H9 (cell line): ENCODE measurements around the gene SLC35A1. TPM values are rescaled to one million over a fixed set of nuclear protein-coding genes. Genes with fewer than 3 reads are reported as not detected.

ENCODE experiments used
- DNase-seq: peaks from one replicate; pipeline ENCODE4 v3.0.0-alpha.2; 2017
- H2AFZ ChIP-seq: one replicate; pipeline ENCODE4 v1.6.1; 2013; ENCODE audit warnings: mild to moderate bottlenecking, low read length, control low read depth, moderate library complexity
- H2AK5ac ChIP-seq: 2 replicates; pipeline ENCODE4 v1.6.1; 2013; ENCODE audit warnings: low read length, control low read depth, mixed read lengths; ENCODE audit not compliant: insufficient read length
- H2BK120ac ChIP-seq: one replicate; pipeline ENCODE4 v1.6.1; 2013; ENCODE audit warnings: low read depth, mild to moderate bottlenecking, low read length, control low read depth, inconsistent platforms; ENCODE audit not compliant: poor library complexity, severe bottlenecking
- H2BK12ac ChIP-seq: 2 replicates; pipeline ENCODE4 v1.6.1; 2013; ENCODE audit warnings: low read length, control low read depth, mixed read lengths, low read depth; ENCODE audit not compliant: insufficient read length
- H2BK15ac ChIP-seq: 2 replicates; pipeline ENCODE4 v1.6.1; 2013; ENCODE audit warnings: low read depth, low read length, control low read depth
- H2BK20ac ChIP-seq: one replicate; pipeline ENCODE4 v1.6.1; 2013; ENCODE audit warnings: low read depth, mild to moderate bottlenecking, low read length, control low read depth, inconsistent platforms; ENCODE audit not compliant: poor library complexity, severe bottlenecking
- H2BK5ac ChIP-seq: 2 replicates; pipeline ENCODE4 v1.6.1; 2013; ENCODE audit warnings: low read length, control low read depth, mixed read lengths; ENCODE audit not compliant: insufficient read length
- H3K14ac ChIP-seq: 2 replicates; pipeline ENCODE4 v1.6.1; 2013; ENCODE audit warnings: low read length, control low read depth; ENCODE audit not compliant: insufficient read depth
- H3K18ac ChIP-seq: 2 replicates; pipeline ENCODE4 v1.6.1; 2013; ENCODE audit warnings: low read depth, mild to moderate bottlenecking, mixed read lengths, low read length, control low read depth; ENCODE audit not compliant: insufficient read length
- H3K23ac ChIP-seq: 2 replicates; pipeline ENCODE4 v1.6.1; 2013; ENCODE audit warnings: low read length, control low read depth, mixed read lengths, low read depth; ENCODE audit not compliant: insufficient read length
- H3K23me2 ChIP-seq: 2 replicates; pipeline ENCODE4 v1.6.1; 2013; ENCODE audit warnings: low read depth, mild to moderate bottlenecking, mixed read lengths, low read length, control low read depth; ENCODE audit not compliant: insufficient read length, poor library complexity, severe bottlenecking
- H3K27ac ChIP-seq: 2 replicates; pipeline ENCODE4 v1.5.1; 2013; ENCODE audit warnings: low read length, control low read depth, mixed read lengths, low read depth; ENCODE audit not compliant: insufficient read length
- H3K27me3 ChIP-seq: 2 replicates; pipeline ENCODE4 v1.6.1; 2013; ENCODE audit warnings: low read length, control low read depth, inconsistent platforms; ENCODE audit not compliant: insufficient read depth
- H3K4ac ChIP-seq: 2 replicates; pipeline ENCODE4 v1.6.1; 2013; ENCODE audit warnings: low read depth, mild to moderate bottlenecking, control low read depth, inconsistent platforms, low read length, moderate library complexity
- H3K4me1 ChIP-seq: 2 replicates; pipeline ENCODE4 v1.6.1; 2013; ENCODE audit warnings: low read length, control low read depth, inconsistent platforms; ENCODE audit not compliant: insufficient read depth
- H3K4me2 ChIP-seq: 2 replicates; pipeline ENCODE4 v1.6.1; 2013; ENCODE audit warnings: low read length, control low read depth, mixed read lengths; ENCODE audit not compliant: insufficient read length, insufficient read depth
- H3K56ac ChIP-seq: 2 replicates; pipeline ENCODE4 v1.6.1; 2013; ENCODE audit warnings: low read depth, mild to moderate bottlenecking, mixed read lengths, low read length, control low read depth; ENCODE audit not compliant: insufficient read length
- H3K79me1 ChIP-seq: 2 replicates; pipeline ENCODE4 v1.6.1; 2013; ENCODE audit warnings: low read depth, mild to moderate bottlenecking, moderate library complexity, low read length, control low read depth, inconsistent platforms; ENCODE audit not compliant: insufficient read depth, poor library complexity, severe bottlenecking
- H3K79me2 ChIP-seq: 2 replicates; pipeline ENCODE4 v1.6.1; 2013; ENCODE audit warnings: low read length, control low read depth, inconsistent platforms; ENCODE audit not compliant: insufficient read depth
- H3K9ac ChIP-seq: 2 replicates; pipeline ENCODE4 v1.6.1; 2013; ENCODE audit warnings: low read length, control low read depth, mixed read lengths; ENCODE audit not compliant: insufficient read length; ENCODE audit errors: extremely low read depth
- H3K9me3 ChIP-seq: one replicate; pipeline ENCODE4 v1.6.1; 2013; ENCODE audit warnings: low read depth, low read length, inconsistent platforms; ENCODE audit not compliant: control insufficient read depth
- H3T11ph ChIP-seq: one replicate; pipeline ENCODE4 v1.6.1; 2013; ENCODE audit warnings: mild to moderate bottlenecking, low read length, control low read depth, inconsistent platforms
- H4K20me1 ChIP-seq: one replicate; pipeline ENCODE4 v1.6.1; 2013; ENCODE audit not compliant: control insufficient read depth, insufficient read length, insufficient read depth
- H4K5ac ChIP-seq: 2 replicates; pipeline ENCODE4 v1.6.1; 2013; ENCODE audit warnings: low read depth, mild to moderate bottlenecking, mixed read lengths, low read length, control low read depth; ENCODE audit not compliant: insufficient read length
- H4K8ac ChIP-seq: replicated peaks from 2 replicates; pipeline ENCODE4 v1.6.1; 2013; ENCODE audit warnings: low read length, control low read depth, mixed read lengths, low read depth; ENCODE audit not compliant: insufficient read length
- H4K91ac ChIP-seq: 2 replicates; pipeline ENCODE4 v1.6.1; 2013; ENCODE audit warnings: low read depth, mild to moderate bottlenecking, moderate library complexity, mixed read lengths, low read length, control low read depth; ENCODE audit not compliant: insufficient read length
- H3K27ac Mint-ChIP-seq, 3 experiments: 2 replicates in 2 of 3; 3 replicates in 1 of 3; pipeline ENCODE4 v1.8.0; 2020 to 2021; ENCODE audit warnings: mixed read lengths in 3 of 3, mild to moderate bottlenecking in 1 of 3, moderate library complexity in 1 of 3
- H3K27me3 Mint-ChIP-seq: 2 replicates; pipeline ENCODE4 v1.8.0; 2021; ENCODE audit warnings: low read depth, mild to moderate bottlenecking, moderate library complexity, mixed read lengths
- H3K36me3 Mint-ChIP-seq, 3 experiments: 2 replicates in 2 of 3; 3 replicates in 1 of 3; pipeline ENCODE4 v1.8.0; 2020 to 2021; ENCODE audit warnings: low read depth in 3 of 3, mixed read lengths in 3 of 3; ENCODE audit not compliant: insufficient read depth in 1 of 3
- H3K4me1 Mint-ChIP-seq, 2 experiments: 2 replicates each; pipeline ENCODE4 v1.8.0; 2020; ENCODE audit warnings: mixed read lengths in 2 of 2
- H3K4me3 Mint-ChIP-seq, 2 experiments: 2 replicates in 1 of 2; 3 replicates in 1 of 2; pipeline ENCODE4 v1.8.0; 2020 to 2021; ENCODE audit warnings: mild to moderate bottlenecking in 2 of 2, mixed read lengths in 2 of 2, moderate library complexity in 1 of 2
- H3K9me3 Mint-ChIP-seq, 2 experiments: 2 replicates in 1 of 2; 3 replicates in 1 of 2; pipeline ENCODE4 v1.8.0; 2020; ENCODE audit warnings: mild to moderate bottlenecking in 2 of 2, mixed read lengths in 2 of 2, moderate library complexity in 1 of 2
- total RNA-seq: library from RNA; stranded (reverse); gene quantifications from 2 replicates; pipeline ENCODE4 v1.2.1, GENCODE V29; 2021
- TF ChIP-seq, protein P1 (sequence below): fragments of 200-600 bp; sonication (generic); conservative IDR thresholded peaks from 3 replicates; pipeline ENCODE4 v1.8.0; 2021; ENCODE audit warnings: antibody characterized with exemption, mild to moderate bottlenecking

The SLC35A1 gene
- total RNA-seq, 1 experiment from 2014 or later, result 6.1 TPM

DNA sequence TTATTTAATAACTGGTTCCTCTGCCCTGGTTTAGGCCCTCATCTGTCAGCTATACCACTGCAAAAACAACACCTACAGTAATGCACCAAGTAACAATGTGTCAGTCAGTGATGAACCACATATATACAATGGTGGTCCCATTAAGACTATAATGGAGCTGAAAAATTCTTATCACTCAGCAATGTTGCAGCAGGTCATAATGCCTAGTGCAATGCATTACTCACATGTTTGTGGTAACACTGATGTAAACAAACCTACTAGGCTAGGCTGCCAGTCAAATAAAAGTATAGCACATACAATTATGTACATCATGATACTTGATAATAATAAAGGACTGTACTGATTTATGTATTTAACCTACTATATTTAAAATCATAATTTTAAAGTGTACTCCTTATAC, 85.7 kb downstream of the SLC35A1 start:
- no peaks in the 10 kb centered on the region for H3K27me3 ChIP-seq
- H3K79me2 ChIP-seq, result no peaks in the 10 kb centered on the region
- H3K4ac ChIP-seq, result no peak overlapping the region
- H4K20me1 ChIP-seq, result no peaks in the 10 kb centered on the region
- Mint-ChIP-seq H3K4me3 (no peak overlapping the region), H3K27me3 (no peaks in the 10 kb centered on the region), H3K36me3 (peaks cover 16 to 58% (median 34%) of the 10 kb centered on the region in 3 experiments; a peak in 6 of 7 replicates), H3K4me1 (peaks cover 5 to 10% of the 10 kb centered on the region in 2 experiments; a peak in 3 of 4 replicates), H3K27ac (no peak overlapping the region), H3K9me3 (no peaks in the 10 kb centered on the region)
- no peaks in the 10 kb centered on the region for H3K4me1 ChIP-seq
- no peak overlapping the region for H3K56ac ChIP-seq
- no peak overlapping the region for H3K23ac ChIP-seq
- no peak overlapping the region for H2BK5ac ChIP-seq
- DNase-seq, result no peak
- no peak overlapping the region for H4K91ac ChIP-seq
- no peak overlapping the region for H4K8ac ChIP-seq
- peaks cover 2% of the 10 kb centered on the region for H3K79me1 ChIP-seq
- no peak overlapping the region for H4K5ac ChIP-seq
- no peaks in the 10 kb centered on the region for H3K9me3 ChIP-seq
- H2AFZ ChIP-seq, result no peak overlapping the region
- TF ChIP-seq, protein P1, sequence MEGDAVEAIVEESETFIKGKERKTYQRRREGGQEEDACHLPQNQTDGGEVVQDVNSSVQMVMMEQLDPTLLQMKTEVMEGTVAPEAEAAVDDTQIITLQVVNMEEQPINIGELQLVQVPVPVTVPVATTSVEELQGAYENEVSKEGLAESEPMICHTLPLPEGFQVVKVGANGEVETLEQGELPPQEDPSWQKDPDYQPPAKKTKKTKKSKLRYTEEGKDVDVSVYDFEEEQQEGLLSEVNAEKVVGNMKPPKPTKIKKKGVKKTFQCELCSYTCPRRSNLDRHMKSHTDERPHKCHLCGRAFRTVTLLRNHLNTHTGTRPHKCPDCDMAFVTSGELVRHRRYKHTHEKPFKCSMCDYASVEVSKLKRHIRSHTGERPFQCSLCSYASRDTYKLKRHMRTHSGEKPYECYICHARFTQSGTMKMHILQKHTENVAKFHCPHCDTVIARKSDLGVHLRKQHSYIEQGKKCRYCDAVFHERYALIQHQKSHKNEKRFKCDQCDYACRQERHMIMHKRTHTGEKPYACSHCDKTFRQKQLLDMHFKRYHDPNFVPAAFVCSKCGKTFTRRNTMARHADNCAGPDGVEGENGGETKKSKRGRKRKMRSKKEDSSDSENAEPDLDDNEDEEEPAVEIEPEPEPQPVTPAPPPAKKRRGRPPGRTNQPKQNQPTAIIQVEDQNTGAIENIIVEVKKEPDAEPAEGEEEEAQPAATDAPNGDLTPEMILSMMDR, result no peak
- H3K4me2 ChIP-seq, result no peak overlapping the region
- H3T11ph ChIP-seq, result no peak overlapping the region
- H3K23me2 ChIP-seq, result no peaks in the 10 kb centered on the region
- H2BK12ac ChIP-seq, result no peak overlapping the region
- no peak overlapping the region for H3K18ac ChIP-seq
- no peak overlapping the region for H2BK20ac ChIP-seq
- H2BK15ac ChIP-seq, result no peak overlapping the region
- no peak overlapping the region for H2AK5ac ChIP-seq
- no peak overlapping the region for H3K27ac ChIP-seq
- H2BK120ac ChIP-seq, result no peak overlapping the region
- H3K9ac ChIP-seq, result no peak overlapping the region
- H3K14ac ChIP-seq, result no peak overlapping the region
